ENCODE measurements around the gene CNN3.

CNN3 gene

DNA sequence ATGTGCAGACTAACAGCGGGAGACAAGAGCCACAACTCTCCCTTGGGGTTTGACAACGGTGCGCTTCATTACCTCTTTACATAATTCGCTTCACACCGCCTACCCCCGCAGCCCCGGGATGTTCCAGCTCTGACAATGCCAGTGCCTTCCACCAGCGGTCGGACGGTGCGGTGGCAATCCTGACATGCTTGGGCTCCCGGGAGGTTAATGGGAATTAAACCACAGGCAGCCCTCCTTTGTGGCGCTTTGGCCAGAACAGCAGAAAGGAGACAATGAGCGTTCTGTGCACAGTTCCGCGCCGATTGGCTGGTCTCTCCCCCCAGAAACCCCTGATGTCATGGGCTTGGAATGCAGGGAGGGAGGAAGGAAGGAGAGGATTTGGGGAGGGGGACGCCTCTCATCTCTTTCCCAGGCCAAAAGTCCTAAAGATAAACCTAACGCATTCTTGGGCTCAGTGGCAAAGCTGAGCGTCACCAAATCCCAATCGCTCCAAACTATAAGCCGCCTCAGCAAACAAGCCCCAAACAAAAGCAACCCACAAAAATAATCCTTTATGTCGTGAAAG lies 1.3 kb downstream of the CNN3 start:
- H3K4me3 ChIP-seq (ENCODE audit: low read depth, low read length): peak overlapping the region; percentile 92

DNA sequence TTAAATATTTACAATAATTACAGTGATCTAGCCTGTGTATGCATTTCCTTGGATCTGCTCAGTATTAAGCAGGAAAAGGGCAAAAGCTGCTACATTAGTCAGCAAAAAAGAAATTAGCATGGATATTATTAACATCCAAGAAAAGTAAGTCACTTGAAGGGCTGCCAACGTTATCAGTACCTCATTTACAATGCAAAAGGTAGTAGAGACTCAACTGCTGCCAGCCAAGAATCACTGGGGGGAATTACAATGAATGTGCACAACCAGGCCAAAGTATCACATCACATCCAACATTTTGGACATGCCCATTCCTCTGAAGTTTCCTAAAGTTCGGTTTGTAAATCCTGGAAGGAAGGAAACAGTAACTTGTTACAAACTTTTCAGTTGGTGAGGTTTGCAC lies 1.9 kb downstream of the CNN3 start:
- H3K4me3 ChIP-seq (ENCODE audit: low read depth, low read length): peak overlapping the region; percentile 92

DNA sequence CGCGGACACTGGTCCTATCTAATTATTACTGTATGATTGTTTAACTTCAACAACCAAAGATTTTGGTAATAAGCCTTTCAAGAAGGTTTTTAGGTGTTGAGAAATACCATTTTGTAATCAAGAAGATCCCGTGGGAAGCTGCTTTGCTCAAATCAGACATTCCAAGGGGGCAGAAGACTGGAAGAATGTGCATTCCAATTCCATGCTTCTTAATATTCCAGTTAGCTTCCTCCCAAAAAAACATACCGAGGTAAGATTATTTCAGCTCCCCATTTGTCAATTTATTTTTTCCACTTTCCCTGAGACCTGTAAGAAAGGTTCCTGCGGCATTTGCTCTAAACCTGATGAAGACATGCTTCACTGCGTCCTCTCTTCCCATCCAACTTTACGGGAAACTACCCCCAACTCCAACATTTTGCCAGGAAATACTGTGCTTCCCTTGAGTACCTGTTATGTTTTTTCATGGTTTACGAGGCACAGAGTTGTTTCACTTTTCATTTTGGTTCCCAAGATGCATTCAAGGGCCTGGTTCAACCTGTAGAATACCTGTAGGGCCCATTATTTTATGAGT lies 4.1 kb downstream of the CNN3 start:
- no peak overlapping the region for H3K4me3 ChIP-seq (ENCODE audit: low read depth, low read length)

DNA sequence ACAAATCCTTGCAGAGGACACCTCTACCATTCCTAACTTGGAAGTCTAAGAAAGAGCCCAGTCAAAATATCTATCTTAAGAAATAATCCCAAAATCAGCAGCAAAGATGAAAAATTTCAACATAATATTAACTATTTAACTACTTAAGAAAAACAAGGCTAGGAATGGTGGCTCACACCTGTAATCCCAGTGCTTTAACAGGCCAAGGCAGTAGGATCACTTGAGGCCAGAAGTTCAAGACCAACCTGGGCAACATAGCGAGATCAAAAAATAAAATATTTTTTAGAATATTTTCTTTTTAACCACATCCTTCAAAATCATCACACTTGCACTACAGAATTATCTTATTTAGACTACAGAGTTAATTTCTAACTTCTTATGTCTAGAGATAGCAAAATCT lies 4.9 kb downstream of the CNN3 start:
- no peak overlapping the region for H3K4me3 ChIP-seq (ENCODE audit: low read depth, low read length)

DNA sequence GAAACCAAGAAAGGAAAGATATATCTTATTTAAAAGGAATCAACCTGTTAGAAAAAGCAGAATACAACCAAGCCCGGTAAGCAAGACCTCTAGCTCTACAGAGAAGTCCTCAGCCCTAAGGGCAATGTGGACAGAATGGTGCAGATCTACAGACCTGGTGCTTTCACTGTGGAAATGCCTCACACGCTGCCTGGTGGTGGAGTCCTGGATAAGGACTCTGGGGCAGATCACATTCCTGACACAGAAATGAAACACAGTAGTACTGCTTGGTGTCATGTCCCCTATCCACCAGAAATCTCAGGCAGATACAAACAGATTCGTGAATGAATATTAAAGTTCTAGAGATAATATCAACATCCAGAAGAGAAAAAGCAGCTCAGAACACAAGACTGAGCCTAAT lies 6.8 kb downstream of the CNN3 start:
- H3K4me3 ChIP-seq (ENCODE audit: low read depth, low read length): no peak overlapping the region

DNA sequence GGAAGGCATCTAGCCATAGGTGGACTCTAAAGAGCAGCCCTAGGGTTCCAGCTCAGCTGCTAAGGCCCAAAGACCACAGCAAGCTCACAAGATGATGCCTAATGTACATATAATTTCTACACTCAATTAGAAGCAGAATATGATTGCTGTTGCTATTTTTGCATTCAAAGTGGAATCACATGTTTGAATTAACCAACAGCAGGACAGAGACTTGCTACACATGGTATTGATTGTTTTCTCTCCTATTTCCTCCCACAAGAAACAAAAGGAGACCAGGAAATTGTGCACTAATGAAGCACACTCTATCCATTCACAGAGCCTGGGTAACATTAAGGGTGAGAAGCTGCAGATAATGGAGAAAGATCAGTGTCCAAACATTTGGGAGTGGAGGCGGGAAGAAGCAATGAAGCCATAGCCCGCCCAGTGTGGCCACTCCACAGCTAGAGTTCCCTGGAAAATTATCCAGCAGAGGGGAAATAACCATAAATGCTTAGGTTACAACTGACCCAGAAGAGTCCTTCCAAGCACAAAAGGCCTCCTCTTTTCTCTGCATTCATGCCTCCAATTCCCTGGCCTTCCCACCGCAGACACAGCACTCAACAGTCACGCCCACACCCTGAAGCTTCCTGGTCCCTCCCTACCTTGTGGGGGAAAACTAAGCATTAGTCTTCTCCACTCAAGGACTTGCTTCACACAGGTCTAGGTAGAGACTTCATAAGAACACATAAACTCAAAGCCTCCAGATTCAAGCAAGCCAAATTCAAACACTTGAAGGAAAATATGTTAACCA lies 7.5 kb downstream of the CNN3 start:
- H3K4me3 ChIP-seq (ENCODE audit: low read depth, low read length): no peak overlapping the region

DNA sequence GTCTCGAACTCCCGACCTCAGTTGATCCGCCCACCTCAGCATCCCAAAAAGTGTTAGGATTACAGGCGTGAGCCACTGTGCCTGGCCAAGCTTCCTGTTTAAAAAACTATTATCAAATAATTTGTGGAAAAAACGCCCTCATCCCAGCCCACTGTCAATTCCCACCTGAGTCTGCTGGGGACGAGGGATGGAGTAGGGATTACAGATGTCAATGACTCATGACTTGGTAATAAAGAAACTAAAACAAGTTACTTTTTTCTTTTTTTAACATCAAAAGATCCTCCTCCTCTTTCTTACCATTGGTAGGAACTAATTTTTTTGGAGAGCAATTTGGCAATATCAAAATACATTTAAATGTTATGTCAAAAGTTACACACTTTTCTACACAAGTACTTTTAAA lies 9.7 kb downstream of the CNN3 start:
- no peak overlapping the region for H3K4me3 ChIP-seq (ENCODE audit: low read depth, low read length)

DNA sequence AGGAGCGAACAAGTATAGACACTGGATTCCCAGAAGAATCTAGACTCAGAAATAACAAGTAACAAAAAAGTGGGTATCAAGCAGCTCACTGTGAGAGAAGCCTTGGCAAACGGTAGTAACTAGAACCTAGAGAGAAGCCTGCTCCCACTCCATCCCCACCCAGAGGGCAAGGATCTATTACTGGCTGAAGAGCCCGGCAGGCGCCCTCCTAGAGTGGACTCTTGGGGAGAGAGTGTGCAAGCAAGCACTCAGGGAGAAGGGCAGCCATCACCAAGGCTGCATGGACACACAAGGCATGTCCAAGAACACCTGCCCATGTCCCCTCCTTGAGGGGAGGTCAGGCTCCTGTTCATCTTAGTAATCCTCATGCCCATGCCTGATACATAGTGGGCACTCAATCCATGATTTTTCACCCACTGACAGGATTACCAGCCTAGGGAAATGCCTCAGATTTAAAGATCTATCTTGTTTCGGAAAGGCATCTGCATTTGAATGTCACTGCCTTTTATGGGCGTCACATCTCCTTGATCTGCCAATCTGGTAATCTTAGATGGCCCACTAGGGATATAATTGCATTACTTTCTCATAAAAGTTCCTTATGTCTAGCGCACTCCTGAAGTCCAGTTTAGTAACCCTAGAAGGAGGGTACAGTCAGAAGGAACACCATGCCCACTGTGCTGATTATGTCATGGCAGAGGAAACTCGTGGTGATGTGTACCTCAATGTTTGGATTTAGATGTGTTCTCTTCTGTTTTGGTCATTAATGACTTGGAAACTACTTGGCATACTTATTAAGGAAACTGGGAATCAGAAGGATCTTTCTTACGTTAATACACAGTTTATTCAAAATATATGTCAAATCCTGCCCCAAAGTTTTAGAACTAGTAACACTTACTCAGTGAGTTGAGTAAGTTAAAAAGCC lies 14.4 kb downstream of the CNN3 start:
- no peak overlapping the region for H3K4me3 ChIP-seq (ENCODE audit: low read depth, low read length)

DNA sequence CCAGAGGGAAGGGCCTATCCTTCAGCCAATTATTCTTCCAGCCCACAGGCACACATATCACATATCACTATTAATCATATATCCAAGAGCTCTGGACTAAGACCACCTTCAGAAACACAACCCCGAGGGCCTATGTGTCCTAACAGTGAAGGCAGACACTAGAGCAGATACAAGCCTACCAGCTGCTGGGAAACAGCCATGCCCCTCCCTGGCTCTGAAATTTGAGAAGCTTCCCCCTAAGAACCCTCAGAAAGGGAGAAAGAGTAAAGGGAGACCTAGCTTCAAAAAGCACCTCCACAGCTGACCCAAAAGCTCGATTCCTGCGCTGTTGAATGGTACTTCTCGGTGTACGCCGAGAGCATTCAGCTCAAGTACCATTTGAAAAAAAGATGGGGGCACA lies 17.4 kb downstream of the CNN3 start:
- no peak overlapping the region for H3K4me3 ChIP-seq (ENCODE audit: low read depth, low read length)

DNA sequence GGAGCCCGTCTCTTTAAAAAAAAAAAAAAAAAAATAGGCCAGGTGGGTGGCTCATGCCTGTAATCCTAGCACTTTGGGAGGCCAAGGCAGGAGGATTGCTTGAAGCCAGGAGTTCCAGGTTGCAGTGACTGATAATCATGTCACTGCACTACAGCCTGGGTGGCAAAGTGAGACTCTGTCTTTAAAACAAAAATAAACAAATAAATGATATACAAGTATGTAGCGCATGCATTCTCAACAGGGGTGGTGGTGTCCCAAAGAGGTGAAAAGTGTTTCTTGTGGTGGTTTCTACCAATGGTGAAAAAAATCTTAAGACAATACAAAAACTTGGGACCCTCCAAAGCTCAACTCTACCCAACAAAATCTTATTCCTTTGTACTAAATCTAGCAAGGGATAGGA lies 17.9 kb downstream of the CNN3 start:
- no peak overlapping the region for H3K4me3 ChIP-seq (ENCODE audit: low read depth, low read length)

DNA sequence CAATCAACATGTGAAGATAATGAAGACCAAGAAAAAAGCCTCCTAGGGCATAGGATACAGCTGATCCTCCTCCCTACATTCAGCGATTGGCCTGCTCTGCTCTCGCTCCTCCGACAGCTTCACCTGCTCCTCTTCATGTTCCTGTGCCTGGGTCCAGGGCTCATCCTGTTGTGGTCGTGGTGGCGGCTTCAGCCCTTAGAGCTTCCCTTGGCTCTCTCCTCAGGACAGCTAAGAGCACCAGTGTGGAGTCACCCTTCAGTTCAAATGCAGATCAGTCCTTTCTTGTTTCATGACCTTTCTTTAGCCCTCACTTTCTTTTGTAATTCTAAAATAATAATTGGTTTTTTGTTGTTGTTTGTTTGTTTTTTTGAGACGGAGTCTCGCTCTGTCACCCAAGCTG lies 18.7 kb downstream of the CNN3 start:
- no peak overlapping the region for H3K4me3 ChIP-seq (ENCODE audit: low read depth, low read length)

DNA sequence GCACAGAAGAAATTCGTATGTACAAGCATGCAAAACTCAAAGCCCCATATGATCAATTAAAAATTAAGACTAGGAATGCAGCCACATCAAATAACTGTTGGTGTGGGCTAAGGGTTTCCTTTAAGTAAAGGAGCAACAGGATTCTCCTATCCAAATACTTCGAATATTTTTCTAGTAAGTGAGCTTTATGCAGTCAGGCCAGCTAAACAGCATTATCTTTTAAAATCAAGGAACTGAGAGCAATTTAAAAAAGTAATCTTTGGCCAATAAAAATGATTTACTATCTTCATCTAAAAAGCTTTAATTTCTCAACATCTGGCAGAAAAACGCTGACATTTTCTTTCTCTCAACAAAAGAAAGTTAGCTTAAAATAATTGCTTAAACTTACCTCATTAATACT lies 19.8 kb downstream of the CNN3 start:
- H3K4me3 ChIP-seq (ENCODE audit: low read depth, low read length): no peak overlapping the region

DNA sequence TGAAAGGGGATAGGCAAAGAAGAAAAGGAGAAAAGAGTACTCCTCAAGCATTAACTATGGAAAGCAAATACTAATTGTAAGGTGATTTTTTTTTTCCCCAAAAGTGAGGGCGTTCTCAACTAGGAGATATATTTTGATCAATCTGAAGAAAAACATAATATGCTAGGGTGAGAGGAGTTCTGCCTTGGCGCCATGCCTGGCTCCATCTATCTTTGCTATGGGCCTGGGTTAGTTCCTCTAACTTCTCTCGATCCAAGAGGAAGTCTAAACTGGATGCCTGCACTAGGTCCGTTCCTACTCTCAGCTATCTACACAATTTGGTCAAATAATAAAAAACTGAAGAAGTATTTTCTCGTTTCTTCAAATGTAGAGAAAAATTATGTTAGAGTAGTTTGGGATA lies 20.5 kb downstream of the CNN3 start:
- H3K4me3 ChIP-seq (ENCODE audit: low read depth, low read length): no peak overlapping the region

DNA sequence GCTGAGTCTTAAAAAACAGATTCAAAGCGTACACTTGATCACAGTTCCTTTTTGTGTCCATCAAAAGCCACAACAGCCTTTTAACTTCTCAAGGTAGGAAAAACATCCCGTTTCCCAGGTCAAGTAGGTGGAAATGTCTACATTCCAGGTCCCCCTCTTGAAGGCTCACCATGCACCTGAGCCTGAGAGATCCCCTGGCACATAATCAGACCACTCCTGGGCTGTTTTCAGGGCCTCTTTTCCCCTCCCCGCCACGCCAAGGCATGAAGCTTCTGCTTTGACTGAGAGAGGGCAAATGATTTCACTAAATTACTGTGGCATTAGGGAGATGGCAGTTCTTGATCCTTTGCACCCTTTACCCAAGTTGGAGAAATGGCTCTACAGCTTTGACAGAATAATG lies 21.7 kb downstream of the CNN3 start:
- no peak overlapping the region for H3K4me3 ChIP-seq (ENCODE audit: low read depth, low read length)

DNA sequence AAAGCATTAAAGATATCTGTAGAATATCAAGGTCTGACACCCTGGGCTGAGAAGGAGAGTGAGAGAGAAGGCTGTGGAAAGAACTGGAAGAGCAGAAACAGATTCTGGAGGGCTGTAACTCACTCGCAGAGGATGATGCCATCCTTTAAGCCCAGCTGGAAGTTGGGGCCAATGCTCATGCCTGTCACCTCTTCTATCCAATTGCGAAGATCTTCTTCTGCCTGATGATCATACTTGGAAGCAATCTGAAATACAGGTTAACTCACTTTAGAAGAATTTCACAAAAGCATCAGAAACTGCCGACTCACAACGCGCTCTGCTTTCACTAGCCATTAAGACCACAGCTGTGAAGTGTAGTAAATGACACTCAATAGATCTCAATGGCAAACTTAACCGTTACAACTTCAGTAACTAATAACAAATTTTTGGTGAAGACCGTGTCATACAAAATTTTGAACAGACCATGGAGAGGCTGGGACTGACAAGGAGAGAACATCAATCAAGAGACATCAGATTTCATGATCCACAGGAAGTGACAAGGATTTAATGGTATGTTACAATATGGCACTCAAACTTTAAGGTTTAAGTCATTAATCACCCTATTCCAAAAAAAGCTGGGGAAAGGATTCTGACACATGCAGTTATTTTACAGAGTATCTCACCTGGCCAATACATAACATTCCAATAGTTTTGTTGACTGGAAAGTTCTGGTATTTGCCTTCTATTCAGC lies 23.5 kb downstream of the CNN3 start:
- no peak overlapping the region for H3K4me3 ChIP-seq (ENCODE audit: low read depth, low read length)

DNA sequence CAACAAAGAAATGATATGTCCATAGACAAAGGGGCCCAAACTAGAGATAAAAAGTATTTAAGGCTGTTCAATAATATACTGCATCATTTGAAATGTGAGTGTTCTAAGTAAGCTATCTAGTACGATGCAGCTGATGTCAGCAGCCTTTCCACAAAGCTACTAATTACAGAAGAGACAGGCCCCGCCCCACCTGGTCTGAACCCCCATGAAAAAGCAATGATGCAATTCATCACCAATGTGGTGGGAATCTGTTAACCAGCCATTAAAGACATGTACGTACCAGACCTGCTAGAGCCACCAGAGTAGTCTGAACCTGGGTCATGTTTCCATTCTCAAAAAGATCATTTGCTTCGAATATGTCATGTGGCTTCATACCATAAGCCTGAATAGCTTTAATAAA lies 25.1 kb downstream of the CNN3 start:
- H3K4me3 ChIP-seq (ENCODE audit: low read depth, low read length): no peak overlapping the region

DNA sequence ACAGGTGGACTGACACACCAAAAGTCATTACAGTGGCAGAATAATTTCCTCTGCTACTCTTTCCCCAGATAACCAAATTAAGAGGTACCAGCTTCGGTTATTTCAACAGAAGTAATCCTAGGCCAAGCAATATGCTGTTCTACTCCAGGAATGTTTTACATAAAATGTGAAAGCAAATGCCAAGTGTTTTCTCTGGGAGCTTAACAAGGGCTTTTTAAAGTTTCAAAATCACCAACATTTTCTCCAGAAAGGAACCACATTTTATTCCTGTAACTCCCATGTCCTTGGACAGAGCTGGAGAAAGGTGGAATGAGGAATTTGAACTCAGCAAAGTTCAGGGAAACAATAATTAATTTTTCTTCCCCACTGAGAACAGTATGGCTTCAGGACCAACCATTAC lies 27.2 kb downstream of the CNN3 start:
- H3K4me3 ChIP-seq (ENCODE audit: low read depth, low read length): no peak overlapping the region

DNA sequence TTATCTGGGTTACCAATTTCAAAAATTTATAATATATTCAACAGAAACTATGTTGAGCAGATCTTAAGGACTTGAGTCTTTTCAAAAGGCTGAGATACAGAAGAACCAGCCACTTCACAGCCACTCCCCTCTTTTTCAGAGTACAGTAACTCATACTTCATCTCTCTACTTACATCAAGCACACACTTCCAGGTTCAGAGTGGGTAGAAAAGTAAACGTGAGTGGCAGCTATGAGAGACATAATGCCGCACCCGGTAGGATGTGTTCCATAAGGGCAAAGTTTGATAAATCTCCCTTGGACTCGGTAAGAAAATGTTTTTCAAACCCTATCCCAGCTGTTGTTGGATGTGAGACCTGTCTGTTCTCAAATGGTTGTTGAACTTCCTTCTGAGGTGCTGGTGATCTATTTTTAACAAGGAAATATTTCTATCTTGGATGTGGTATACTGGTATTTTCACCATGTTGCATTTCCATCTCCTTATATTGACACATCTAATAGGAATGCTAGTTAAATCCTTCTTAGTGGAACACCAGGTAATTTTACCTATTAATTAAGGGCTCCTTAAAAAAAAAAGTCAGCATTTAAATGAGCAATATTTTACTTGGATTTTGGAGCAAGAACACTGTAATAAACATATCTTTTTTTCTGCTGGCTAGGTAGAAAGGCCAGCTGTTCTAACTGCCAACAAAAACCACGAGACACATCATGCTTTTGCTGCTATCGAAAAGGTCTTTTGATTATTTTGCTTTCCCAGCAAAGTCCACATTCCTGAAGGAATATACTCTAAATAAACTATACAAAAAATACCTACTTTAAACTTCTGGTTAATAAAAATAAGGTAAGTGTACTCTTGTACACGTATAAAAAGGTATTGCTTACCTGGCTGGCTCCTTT lies 28.2 kb downstream of the CNN3 start:
- H3K4me3 ChIP-seq (ENCODE audit: low read depth, low read length): no peak overlapping the region

DNA sequence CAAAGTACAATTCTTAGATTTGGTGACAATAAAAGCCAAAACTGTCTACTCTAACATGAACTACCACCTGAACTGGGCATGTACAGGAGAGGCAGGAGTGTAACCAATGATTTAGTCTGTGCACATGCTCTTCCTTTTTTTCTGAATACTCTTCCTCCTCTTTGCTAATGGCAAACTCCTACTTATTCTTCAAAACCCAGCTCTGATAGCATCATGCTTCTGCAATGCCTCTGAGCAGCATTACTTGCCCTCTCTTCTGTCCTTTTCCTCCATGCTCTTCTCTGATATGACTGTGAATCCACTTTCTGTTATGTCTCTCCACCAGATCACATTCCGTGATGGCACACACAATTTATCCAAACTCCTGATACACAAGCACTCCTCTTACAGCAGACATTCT lies 31.4 kb downstream of the CNN3 start:
- H3K4me3 ChIP-seq (ENCODE audit: low read depth, low read length): no peak overlapping the region

DNA sequence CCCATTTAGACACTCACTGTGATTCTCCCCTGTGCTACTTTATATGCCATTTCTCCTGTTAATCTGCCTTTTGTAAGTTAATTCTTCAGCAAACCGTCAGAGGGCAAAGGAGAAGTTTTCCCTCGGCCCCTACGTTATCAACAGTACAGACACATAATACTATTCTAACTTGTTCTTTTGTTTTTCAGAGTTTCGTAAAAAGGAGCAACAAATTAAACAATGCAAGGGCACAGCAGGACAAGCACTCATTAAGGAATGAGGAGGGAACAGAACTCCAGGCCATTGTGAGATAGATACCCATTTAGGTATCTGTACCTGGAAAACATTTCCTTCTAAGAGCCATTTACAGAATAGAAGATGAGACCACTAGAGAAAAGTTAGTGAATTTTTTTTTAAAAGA lies 32.3 kb downstream of the CNN3 start:
- no peak overlapping the region for H3K4me3 ChIP-seq (ENCODE audit: low read depth, low read length)

Measured in iPS-11a (cell line).